ENCODE results near the gene GDA. TPM values are rescaled to one million over a fixed set of nuclear protein-coding genes. Genes with fewer than 3 reads are reported as not detected.

GDA gene
- total RNA-seq, 1 donor from 2014 or later: 1.8 TPM

DNA sequence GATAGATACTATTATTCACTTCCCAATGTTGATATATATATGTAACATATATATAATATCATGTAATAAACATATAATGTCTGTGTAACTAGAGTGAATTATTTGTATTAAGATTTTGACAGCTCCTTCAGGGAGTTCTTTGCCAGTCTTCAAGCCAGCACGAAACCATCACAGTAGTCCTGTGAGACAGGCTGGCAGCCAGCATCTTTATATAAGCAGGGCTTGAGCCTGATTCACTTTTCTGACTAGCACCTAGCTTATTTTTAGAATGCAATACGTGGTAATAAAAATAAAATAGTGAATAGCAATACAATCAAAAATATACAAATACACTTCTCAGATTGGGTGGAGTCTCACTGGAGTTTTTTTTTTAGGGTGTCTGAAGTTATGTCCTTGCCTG is 20.7 kb upstream of the GDA start:
- Histone ChIP-seq H3K27me3 (ENCODE audit: control insufficient read depth, insufficient read depth, low read length) (no peaks in the 10 kb centered on the region), H3K4me3 (ENCODE audit: low read depth, low read length) (no peak overlapping the region), H3K36me3 (ENCODE audit: control insufficient read depth, insufficient read depth, low read length) (no peaks in the 10 kb centered on the region)
- no peak for DNase-seq (ENCODE audit: low read depth)
- no peak for FAIRE-seq
- TF ChIP-seq, protein P1, sequence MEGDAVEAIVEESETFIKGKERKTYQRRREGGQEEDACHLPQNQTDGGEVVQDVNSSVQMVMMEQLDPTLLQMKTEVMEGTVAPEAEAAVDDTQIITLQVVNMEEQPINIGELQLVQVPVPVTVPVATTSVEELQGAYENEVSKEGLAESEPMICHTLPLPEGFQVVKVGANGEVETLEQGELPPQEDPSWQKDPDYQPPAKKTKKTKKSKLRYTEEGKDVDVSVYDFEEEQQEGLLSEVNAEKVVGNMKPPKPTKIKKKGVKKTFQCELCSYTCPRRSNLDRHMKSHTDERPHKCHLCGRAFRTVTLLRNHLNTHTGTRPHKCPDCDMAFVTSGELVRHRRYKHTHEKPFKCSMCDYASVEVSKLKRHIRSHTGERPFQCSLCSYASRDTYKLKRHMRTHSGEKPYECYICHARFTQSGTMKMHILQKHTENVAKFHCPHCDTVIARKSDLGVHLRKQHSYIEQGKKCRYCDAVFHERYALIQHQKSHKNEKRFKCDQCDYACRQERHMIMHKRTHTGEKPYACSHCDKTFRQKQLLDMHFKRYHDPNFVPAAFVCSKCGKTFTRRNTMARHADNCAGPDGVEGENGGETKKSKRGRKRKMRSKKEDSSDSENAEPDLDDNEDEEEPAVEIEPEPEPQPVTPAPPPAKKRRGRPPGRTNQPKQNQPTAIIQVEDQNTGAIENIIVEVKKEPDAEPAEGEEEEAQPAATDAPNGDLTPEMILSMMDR (IDR thresholded peaks at IDR 0.05; ENCODE audit: insufficient read depth, low read length, severe bottlenecking): no peak

GRCh38 chr9:72129271-72130156 is 19.7 kb upstream of the GDA start:
- H3K4me3 ChIP-seq (ENCODE audit: low read depth, low read length): no peak overlapping the region
- TF ChIP-seq, protein P1 (IDR thresholded peaks at IDR 0.05; ENCODE audit: insufficient read depth, low read length, severe bottlenecking): no peak
- H3K27me3 ChIP-seq (ENCODE audit: control insufficient read depth, insufficient read depth, low read length): no peaks in the 10 kb centered on the region
- FAIRE-seq: no peak
- no peak for DNase-seq (ENCODE audit: low read depth)
- no peaks in the 10 kb centered on the region for H3K36me3 ChIP-seq (ENCODE audit: control insufficient read depth, insufficient read depth, low read length)

DNA sequence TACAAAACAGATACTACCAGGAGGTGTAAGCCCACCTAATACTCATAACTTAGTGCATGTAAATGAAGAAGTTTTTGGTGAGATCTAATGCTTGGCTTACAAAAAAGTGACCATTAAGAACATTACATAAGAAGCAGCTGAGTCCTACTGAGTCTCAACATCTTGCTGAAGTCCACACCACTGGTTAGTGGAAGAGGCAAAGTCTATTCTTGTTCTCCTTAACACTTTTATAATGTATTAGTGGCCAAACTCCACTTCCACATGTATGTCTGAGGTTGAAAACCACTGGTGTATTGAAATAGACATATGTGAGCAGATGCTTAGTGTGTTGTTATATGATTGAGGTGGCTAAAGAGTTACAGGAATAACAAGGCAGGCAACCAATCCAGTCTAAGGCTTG is 18.9 kb upstream of the GDA start:
- FAIRE-seq: no peak
- TF ChIP-seq, protein P1 (IDR thresholded peaks at IDR 0.05; ENCODE audit: insufficient read depth, low read length, severe bottlenecking): no peak
- H3K4me3 ChIP-seq (ENCODE audit: low read depth, low read length): no peak overlapping the region

DNA sequence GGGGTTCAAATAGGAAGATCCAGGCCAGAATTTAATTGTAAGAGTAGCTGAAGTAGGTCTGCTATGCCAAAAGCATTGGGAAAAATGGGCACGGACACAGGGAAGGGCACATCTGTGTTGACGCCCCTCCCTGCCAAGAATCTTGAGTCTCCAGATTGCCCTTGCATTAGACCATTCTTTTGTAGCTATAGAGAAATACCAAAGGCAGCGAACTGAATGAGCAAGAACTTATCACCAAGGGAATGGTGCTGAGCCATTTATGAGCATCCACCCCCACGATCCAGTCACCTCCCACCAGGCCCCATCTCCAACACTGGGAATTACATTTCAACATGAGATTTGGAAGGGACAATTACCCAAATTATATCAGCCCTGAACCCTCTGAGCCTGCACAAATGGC is 18.0 kb upstream of the GDA start:
- Histone ChIP-seq H3K27me3 (ENCODE audit: control insufficient read depth, insufficient read depth, low read length) (no peaks in the 10 kb centered on the region), H3K4me3 (ENCODE audit: low read depth, low read length) (no peak overlapping the region), H3K36me3 (ENCODE audit: control insufficient read depth, insufficient read depth, low read length) (no peaks in the 10 kb centered on the region)
- TF ChIP-seq, protein P1 (IDR thresholded peaks at IDR 0.05; ENCODE audit: insufficient read depth, low read length, severe bottlenecking): no peak
- DNase-seq (ENCODE audit: low read depth) (no peak), FAIRE-seq (no peak)

More for the DNA sequence above, 18.9 kb upstream of the GDA start:
- DNase-seq (ENCODE audit: low read depth): no peak
- H3K27me3 ChIP-seq (ENCODE audit: control insufficient read depth, insufficient read depth, low read length): no peaks in the 10 kb centered on the region
- no peaks in the 10 kb centered on the region for H3K36me3 ChIP-seq (ENCODE audit: control insufficient read depth, insufficient read depth, low read length)

GRCh38 chr9:72132052-72132451 is 17.2 kb upstream of the GDA start:
- FAIRE-seq (no peak), DNase-seq (ENCODE audit: low read depth) (peak; percentile 84)
- Histone ChIP-seq H3K27me3 (ENCODE audit: control insufficient read depth, insufficient read depth, low read length) (no peaks in the 10 kb centered on the region), H3K36me3 (ENCODE audit: control insufficient read depth, insufficient read depth, low read length) (no peaks in the 10 kb centered on the region), H3K4me3 (ENCODE audit: low read depth, low read length) (no peak overlapping the region)
- TF ChIP-seq, protein P1 (IDR thresholded peaks at IDR 0.05; ENCODE audit: insufficient read depth, low read length, severe bottlenecking): no peak

Data from bronchial epithelial cell (primary cell).